Subcutaneous abdominal adipose tissue (tissue), 5 donors: ENCODE measurements around the gene HEATR9.

ENCODE experiments used
- H3K27ac ChIP-seq: one replicate; pipeline ENCODE4 v1.7.0; 2013; ENCODE audit warnings: low read depth, mild to moderate bottlenecking, inconsistent platforms, low read length, moderate library complexity
- H3K27me3 ChIP-seq, 5 donors: one replicate each; pipeline ENCODE4 v1.7.0; 2013; ENCODE audit warnings: low read length in 5 of 5, inconsistent platforms in 1 of 5; ENCODE audit not compliant: control insufficient read depth in 5 of 5, insufficient read depth in 4 of 5
- H3K36me3 ChIP-seq, 5 donors: one replicate each; pipeline ENCODE4 v1.7.0; 2013; ENCODE audit warnings: low read length in 5 of 5; ENCODE audit not compliant: control insufficient read depth in 5 of 5, insufficient read depth in 5 of 5
- H3K4me1 ChIP-seq, 5 donors: one replicate each; pipeline ENCODE4 v1.7.0; 2013; ENCODE audit warnings: low read length in 5 of 5, mild to moderate bottlenecking in 3 of 5, moderate library complexity in 1 of 5; ENCODE audit not compliant: control insufficient read depth in 5 of 5, insufficient read depth in 5 of 5
- H3K4me3 ChIP-seq, 5 donors: one replicate each; pipeline ENCODE4 v1.7.0; 2013; ENCODE audit warnings: low read length in 5 of 5, low read depth in 1 of 5
- H3K9ac ChIP-seq, 5 donors: one replicate each; pipeline ENCODE4 v1.7.0; 2013; ENCODE audit warnings: low read length in 5 of 5, mild to moderate bottlenecking in 4 of 5, moderate library complexity in 3 of 5
- H3K9me3 ChIP-seq, 5 donors: one replicate each; pipeline ENCODE4 v1.7.0; 2013; ENCODE audit warnings: low read length in 5 of 5; ENCODE audit not compliant: control insufficient read depth in 5 of 5
- donor health status: healthy.
- donor health status: healthy.
- donor health status: healthy.
- donor health status: healthy.
- donor health status: healthy.

HEATR9 gene

DNA sequence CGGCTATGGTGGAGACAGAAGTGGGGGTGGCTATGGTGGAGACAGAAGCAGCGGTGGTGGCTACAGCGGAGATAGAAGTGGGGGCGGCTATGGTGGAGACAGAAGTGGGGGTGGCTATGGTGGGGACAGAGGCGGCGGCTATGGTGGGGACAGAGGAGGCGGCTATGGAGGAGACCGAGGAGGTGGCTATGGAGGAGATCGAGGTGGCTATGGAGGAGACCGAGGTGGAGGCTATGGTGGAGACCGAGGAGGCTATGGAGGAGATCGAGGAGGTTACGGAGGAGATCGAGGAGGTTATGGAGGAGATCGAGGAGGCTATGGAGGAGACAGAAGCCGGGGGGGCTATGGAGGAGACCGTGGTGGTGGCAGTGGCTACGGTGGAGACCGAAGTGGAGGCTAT, 24.1 kb downstream of the HEATR9 start:
- Histone ChIP-seq H3K4me1 (peaks cover 0 to 4% (median 0%) of the 10 kb centered on the region in 5 donors), H3K36me3 (peaks cover 50 to 84% (median 77%) of the 10 kb centered on the region in 5 donors), H3K27ac (no peak overlapping the region), H3K9me3 (no peaks in the 10 kb centered on the region), H3K27me3 (no peaks in the 10 kb centered on the region), H3K9ac (no peak overlapping the region), H3K4me3 (no peak overlapping the region)

DNA sequence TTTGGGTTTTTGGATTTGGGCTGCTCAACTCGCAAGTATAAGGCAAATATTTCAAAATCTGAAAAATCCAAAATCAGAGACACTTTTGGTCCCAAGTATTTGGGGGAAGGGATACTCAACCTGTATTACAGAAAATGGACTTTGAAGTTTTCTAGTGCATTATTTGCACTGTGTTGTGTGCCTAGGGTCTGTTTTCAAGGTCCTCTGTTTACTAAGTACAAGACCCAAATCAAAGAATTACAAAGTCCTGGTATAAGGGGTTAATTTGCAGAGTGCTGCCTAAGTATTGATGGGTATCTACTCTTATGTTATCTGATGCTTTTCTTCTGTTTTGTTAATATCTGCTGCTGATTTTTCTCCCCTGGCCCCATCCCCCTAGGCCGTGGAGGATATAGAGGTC, 25.0 kb downstream of the HEATR9 start:
- H3K27me3 ChIP-seq = no peaks in the 10 kb centered on the region
- H3K4me3 ChIP-seq = no peak overlapping the region
- peaks cover 51 to 90% (median 80%) of the 10 kb centered on the region in 5 donors for H3K36me3 ChIP-seq
- H3K9me3 ChIP-seq = no peaks in the 10 kb centered on the region
- H3K27ac ChIP-seq = no peak overlapping the region
- H3K4me1 ChIP-seq = peaks cover 0 to 4% (median 0%) of the 10 kb centered on the region in 5 donors
- no peak overlapping the region for H3K9ac ChIP-seq

DNA sequence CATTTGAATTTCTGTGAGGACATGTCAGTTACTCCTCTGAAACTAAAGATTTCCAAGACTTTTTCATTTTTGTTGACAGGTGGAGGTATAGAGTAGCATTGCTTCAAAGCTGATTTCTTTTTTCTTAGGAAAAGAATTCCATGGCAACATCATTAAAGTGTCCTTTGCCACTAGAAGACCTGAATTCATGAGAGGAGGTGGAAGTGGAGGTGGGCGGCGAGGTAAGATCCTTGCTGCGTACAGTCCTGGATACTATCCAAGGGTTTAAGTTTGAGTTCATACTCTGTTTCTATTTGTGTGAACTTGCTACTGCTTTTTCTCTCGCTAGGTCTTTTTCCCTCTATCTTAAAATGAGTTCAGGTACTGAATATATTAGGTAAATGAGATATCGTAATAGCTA, 26.5 kb downstream of the HEATR9 start:
- peaks cover 0 to 4% (median 0%) of the 10 kb centered on the region in 5 donors for H3K4me1 ChIP-seq
- H3K36me3 ChIP-seq = peaks cover 45 to 90% (median 81%) of the 10 kb centered on the region in 5 donors
- H3K27me3 ChIP-seq = no peaks in the 10 kb centered on the region
- no peak overlapping the region for H3K9ac ChIP-seq
- H3K27ac ChIP-seq = no peak overlapping the region
- H3K4me3 ChIP-seq = no peak overlapping the region
- no peaks in the 10 kb centered on the region for H3K9me3 ChIP-seq

DNA sequence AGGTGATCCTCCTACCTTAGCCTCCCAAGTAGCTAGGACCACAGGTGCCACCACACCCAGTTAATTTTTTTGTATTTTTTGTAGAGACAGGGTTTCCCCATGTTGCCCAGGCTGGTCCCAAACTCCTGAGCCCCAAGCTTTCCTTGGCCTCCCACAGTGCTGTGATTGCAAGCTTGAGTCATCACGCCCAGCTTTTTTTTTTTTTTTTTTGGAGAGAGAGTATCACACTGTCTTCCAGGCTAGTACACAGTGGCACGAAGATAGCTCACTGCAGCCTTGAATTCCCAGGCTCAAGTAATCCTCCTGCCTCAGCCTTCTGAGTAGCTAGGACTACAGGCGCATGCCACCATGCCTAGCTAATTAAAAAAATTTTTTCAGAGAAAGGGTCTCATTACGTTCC, 27.2 kb downstream of the HEATR9 start:
- no peak overlapping the region for H3K27ac ChIP-seq
- no peak overlapping the region for H3K9ac ChIP-seq
- H3K27me3 ChIP-seq = no peaks in the 10 kb centered on the region
- H3K36me3 ChIP-seq = peaks cover 41 to 92% (median 83%) of the 10 kb centered on the region in 5 donors
- no peak overlapping the region for H3K4me3 ChIP-seq
- H3K9me3 ChIP-seq = no peaks in the 10 kb centered on the region
- H3K4me1 ChIP-seq = peaks cover 0 to 3% (median 0%) of the 10 kb centered on the region in 5 donors

DNA sequence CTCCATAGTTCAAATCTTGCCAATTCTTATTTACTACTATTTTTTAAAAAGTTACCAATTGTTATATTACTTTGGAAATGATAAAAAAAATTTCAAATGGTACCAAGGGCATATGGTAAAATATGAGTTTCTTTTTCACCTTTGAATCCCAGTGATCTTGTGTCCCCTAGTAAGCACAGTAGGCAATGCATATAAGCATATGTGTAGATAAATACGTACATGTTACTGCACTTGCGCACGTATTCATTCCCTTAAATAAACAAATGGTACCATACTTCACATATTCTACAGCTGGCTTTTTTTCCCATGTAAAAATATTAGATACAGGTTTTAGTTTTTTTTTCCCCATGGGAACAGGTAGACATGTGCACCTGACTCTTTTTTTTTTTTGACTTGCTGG, 27.6 kb downstream of the HEATR9 start:
- Histone ChIP-seq H3K9ac (no peak overlapping the region), H3K27ac (no peak overlapping the region), H3K27me3 (no peaks in the 10 kb centered on the region), H3K36me3 (peaks cover 41 to 95% (median 83%) of the 10 kb centered on the region in 5 donors), H3K4me3 (no peak overlapping the region), H3K9me3 (no peaks in the 10 kb centered on the region), H3K4me1 (peaks cover 0 to 1% (median 0%) of the 10 kb centered on the region in 5 donors)

DNA sequence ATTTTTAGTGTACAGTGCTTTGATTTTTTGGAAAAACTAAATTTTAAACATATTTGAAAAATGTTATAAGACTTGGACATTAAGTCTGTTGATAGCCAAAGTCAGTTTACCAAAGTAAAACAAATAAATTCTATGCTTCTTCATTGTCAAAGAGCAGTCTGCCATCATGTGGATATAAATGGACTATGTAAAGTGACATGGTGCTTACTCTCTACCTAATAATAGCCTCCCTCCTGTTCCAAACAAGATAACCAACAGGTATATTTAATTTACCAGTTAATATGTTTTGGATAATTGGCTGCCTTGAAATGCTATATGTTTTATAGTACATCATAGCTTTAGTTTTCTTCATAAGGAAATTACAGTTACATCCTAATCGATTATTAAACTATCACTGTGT, 43.5 kb downstream of the HEATR9 start:
- peak overlapping the region in 1 of 5 donors; percentile 15 for H3K9ac ChIP-seq
- H3K4me3 ChIP-seq = no peak overlapping the region
- no peaks in the 10 kb centered on the region for H3K9me3 ChIP-seq
- no peak overlapping the region for H3K27ac ChIP-seq
- H3K36me3 ChIP-seq = peaks cover 49 to 71% (median 51%) of the 10 kb centered on the region in 5 donors
- no peaks in the 10 kb centered on the region for H3K4me1 ChIP-seq
- no peaks in the 10 kb centered on the region for H3K27me3 ChIP-seq

DNA sequence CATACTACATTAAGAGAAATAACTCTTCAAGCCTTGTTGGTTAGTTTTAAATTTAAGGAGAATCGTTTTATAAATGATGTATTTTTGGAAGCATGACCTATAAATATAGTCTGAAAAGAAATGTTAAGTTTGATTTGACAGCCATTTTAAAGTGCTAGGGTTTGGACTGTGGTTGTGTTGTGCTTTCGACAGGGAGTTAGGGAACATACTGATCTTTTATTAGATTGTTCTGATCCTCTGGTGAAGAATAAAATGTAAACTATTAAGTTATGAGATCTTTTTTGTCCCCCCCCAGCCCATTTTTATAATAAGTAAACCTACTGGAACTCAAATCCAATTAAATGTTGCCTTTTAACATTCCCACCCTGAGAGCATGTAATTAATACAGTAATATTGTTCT, 47.4 kb downstream of the HEATR9 start:
- Histone ChIP-seq H3K27me3 (no peaks in the 10 kb centered on the region), H3K4me3 (no peak overlapping the region), H3K36me3 (peaks cover 42 to 71% (median 56%) of the 10 kb centered on the region in 5 donors)

DNA sequence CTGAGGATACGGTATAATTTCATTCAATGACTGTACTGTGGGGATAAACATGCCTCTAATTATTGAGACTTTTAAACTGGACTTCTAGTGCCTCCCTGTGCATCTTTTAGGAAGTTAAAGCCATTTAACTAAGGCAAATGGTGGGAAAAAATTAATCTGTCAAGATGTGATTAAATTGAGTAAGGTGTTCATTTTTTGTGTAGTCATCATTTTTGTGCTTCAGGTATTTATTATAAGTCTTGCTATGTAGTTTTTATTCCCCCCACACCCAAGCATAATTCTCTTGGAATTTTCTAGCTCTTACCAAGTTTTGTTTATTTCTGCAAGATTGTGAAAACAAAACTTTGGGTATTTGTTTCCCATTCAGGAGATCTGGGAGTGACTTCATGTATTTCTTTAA, 49.2 kb downstream of the HEATR9 start:
- peaks cover 31 to 54% (median 41%) of the 10 kb centered on the region in 5 donors for H3K36me3 ChIP-seq
- H3K9me3 ChIP-seq = no peaks in the 10 kb centered on the region
- no peak overlapping the region for H3K9ac ChIP-seq
- H3K27me3 ChIP-seq = no peaks in the 10 kb centered on the region
- H3K4me3 ChIP-seq = no peak overlapping the region
- H3K27ac ChIP-seq = no peak overlapping the region
- H3K4me1 ChIP-seq = peaks cover 0 to 24% (median 11%) of the 10 kb centered on the region in 5 donors

More for the DNA sequence above, 47.4 kb downstream of the HEATR9 start:
- Histone ChIP-seq H3K9me3 (no peaks in the 10 kb centered on the region), H3K4me1 (peaks cover 0 to 6% (median 5%) of the 10 kb centered on the region in 5 donors), H3K27ac (no peak overlapping the region), H3K9ac (no peak overlapping the region)

DNA sequence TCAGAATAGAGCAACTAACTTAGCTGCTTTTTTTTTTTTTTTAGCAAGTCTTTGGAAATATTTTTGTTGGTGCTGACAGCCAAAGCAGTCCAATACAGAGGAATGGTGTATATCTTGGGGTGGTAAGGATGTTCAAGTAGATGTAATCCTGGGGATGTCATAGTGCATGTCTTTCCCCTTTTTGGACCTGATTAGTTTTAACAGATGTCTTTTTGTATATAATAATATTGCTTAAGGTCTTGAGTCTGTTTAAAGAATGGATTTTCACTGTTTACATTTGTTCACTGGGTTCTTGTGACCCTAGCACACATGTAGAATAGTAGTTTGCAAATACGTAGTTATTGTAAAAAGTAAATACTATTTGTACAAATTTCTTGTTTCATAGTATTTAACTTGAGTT, 51.5 kb downstream of the HEATR9 start:
- Histone ChIP-seq H3K9me3 (no peaks in the 10 kb centered on the region), H3K27me3 (no peaks in the 10 kb centered on the region), H3K4me1 (peaks cover 0 to 25% (median 11%) of the 10 kb centered on the region in 5 donors), H3K9ac (no peak overlapping the region), H3K27ac (no peak overlapping the region), H3K36me3 (peaks cover 12 to 33% (median 24%) of the 10 kb centered on the region in 5 donors), H3K4me3 (no peak overlapping the region)

DNA sequence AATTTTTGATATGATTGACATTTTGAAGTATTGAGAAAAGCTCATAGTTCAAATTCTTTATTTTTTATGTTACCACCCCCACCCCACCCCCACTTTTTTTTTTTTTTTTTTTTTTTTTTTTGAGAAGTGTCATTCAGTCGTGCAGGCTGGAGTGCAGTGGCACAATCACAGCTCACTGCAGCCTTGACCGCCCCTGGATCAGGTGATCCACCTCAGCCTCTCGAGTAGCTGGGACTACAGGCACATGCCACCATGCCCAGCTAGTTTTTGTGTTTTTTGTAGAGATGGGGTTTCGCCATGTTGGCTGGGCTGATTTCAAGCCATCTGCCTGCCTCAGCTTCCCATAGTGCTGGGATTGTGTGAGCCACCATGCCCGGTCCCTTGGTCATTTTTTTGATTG, 52.0 kb downstream of the HEATR9 start:
- no peak overlapping the region for H3K4me3 ChIP-seq
- no peak overlapping the region for H3K27ac ChIP-seq
- H3K4me1 ChIP-seq = peaks cover 0 to 30% (median 16%) of the 10 kb centered on the region in 5 donors
- H3K9ac ChIP-seq = no peak overlapping the region
- peaks cover 11 to 29% (median 24%) of the 10 kb centered on the region in 5 donors for H3K36me3 ChIP-seq
- no peaks in the 10 kb centered on the region for H3K9me3 ChIP-seq
- H3K27me3 ChIP-seq = no peaks in the 10 kb centered on the region
